NCI-H2196 (cell line): ENCODE results near the gene HAS3.
"Not testable (repeated sequence)": the region's sequence is repeated elsewhere in the genome, so short reads cannot be mapped to it uniquely, and the experiment has no call there.

Experiments used
- DNase-seq: peaks from one replicate; lab custom pipeline; 2025; ENCODE audit not compliant: unreplicated experiment; lab: John Stamatoyannopoulos, UW

The HAS3 gene

DNA sequence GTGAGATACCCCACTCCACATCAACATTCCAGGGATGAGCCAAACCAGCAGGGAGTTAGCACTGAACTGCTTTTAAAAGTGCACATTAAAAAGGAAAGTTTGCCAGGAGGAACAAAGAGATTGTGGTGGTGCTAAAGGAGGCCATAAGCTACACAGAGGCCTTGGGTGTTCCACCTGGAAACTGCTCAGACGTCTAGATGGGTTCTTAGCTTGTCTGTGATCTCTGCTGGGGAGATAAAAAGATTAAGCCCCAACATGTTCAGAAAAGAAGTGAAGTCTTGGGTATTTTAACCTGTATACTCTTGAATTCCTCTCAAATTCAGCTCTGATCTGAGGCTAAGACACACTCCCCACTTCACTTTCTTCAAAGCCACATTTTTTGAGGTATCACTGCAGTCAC lies 10.4 kb downstream of the HAS3 start:
- DNase-seq = no peak

DNA sequence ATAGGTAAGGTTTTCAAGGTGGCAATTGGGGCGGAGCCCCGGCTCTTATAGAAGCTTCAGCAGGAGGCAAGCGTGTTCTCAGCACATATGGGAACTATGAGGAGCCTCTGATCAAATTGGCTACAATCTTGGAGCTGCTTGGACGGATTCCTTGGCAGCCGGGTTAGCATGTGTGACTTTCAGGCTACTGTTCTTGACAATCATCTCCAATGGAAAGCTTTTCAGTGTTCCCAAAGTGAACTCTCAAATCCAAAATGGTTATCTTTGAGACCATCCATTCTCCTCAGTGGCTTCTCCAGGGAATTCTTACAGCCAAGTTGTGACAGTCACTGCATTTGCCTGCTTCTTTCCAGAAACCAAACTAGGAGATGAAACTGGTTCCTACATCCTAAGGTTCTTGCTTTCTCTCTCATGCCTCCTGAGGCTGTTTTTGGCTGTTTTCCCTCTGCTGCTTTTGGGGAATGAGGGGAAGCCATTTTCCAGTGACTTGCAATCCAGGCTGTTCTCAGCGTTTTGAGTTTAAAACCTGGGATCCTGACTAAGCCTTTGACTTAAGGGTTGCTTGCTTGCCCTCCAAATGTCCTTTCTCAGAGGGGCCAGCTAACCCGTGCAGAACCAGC lies 10.9 kb downstream of the HAS3 start:
- DNase-seq = no peak

DNA sequence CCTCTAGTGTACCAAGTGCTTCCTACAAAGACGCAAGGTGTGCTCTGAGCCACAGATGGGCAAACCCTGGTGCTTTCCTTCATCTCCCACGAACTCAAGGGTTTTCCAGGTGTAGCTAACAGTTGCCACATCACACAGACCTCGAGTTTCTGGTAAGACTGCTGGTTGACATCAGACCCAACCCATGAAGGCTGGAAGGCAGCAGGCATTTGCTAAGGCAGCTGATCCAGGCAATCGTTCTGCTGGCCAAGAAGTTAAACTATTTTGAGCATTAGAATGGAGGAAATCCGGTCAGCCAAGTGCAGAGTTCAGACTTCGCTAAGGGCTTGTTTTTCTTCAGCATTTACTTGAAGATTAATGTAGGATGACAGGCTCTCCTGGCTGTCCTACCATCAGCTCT lies 11.5 kb downstream of the HAS3 start:
- no peak for DNase-seq

DNA sequence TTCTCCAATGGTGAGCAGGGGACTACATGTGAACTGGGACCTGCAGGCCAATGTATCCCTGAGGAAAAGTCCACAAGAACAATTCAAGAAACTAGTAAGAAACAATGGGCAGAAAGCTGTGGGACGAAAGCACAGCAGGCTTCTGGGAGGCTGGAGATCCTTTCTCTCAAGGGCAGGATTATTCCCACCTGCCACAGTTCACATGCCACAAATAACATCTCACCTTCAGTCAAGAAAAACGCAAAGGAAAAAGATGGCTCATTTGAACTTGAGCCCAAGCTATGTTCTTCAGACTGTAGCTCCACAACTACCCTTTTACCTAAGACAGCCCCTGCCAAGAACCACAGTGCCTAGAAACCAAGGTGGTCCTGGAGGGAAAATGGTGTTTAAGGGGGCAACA lies 13.0 kb downstream of the HAS3 start:
- no peak for DNase-seq

DNA sequence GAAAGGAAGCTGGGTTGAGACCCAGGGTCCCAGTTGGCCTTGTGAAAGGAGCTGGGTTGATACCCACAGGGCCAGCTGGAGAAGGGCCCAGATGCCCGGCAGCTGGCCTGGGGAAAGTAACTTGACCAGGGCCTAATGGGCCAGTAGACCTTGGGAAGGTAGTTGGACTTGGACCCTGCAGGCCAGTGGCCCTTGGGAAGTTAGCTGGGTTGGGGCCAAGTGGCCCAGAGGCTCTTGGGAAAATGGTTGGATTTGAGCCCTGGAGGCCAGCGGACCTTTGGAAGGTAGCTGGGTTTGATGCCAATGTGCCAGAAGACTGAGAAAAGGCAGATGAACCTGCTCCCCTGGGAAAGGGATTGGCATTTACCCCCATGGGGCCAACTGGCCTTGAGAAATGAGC lies 13.5 kb downstream of the HAS3 start:
- DNase-seq = no peak

DNA sequence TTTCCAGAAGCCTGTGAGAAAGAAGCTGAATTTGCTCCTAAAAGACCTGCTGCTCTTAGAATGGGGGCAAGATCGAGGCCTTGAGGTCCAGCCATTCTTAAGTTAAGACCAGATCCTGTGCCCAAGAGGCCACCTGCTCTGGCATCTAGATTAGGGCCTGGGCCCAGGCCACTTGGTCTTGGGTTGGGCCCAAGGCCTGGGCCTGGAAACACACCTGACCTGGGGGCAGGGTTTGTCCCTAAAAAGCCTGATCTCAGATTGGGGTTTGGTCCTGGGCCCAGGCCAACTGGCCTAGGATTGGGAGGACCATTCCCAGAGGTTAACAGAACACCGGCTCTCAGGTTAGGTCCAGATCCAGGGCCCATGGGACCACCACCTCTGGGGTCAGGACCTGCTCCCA lies 14.1 kb downstream of the HAS3 start:
- DNase-seq = no peak

DNA sequence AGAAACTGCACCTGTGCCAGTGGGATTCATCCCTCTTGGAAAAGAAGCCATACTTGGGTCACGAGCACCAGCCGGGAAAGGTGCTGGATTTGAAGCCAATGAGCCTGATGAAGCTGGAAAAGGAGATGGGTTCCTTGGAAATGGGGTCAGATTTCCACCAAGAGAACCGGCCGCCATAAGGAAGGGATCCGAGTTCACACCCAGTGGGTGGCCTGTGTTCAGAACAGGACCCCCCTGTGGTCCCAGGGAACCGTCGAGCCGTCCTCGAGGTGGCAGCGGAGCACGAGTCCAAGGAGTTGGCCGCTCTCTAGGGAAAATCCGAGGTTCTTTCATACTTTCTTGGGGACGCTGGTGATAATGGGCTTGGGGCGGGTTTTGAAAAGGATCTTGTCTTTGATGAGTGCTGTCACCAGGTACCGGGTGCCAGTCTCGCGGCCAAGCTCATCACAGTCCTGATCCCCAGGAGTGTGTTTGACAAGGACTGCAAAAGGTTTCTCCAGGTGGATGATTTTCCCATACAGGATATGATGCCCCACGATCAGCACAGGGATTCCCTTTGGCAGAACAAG lies 14.7 kb downstream of the HAS3 start:
- no peak for DNase-seq

DNA sequence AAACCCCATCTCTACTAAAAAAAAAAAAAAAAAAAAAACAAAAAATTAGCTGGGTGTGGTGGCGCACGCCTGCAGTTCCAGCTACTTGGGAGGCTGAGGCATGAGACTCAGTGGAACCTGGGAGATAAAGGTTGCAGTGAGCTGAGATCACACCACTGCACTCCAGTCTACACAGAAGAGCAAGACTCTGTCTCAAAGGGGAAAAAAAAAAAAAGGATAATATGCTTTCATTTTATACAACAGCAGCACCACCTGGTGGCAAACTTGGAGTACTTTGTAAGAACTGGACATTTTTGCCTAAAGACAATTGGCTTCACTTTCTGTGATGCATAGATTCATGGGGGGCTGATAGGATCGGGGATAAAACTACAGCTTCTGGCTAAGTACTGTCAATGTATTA lies 18.5 kb downstream of the HAS3 start:
- DNase-seq = peak; percentile 30

DNA sequence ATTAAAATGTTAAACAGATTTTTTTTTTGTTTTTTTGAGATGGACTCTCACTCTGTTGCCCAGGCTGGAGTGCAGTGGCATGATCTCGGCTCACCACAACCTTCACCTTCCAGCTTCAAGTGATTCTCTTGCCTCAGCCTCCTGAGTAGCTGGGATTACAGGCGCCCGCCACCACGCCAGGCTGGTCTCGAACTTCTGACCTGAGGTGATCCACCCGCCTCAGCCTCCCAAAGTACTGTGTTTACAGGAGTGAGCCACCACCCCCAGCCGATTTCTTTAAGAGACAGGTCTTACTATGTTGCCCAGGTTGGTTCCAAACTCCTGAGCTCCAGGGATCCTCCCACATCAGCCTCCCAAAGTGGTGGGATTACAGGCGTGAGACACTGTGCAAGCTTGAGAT lies 19.0 kb downstream of the HAS3 start:
- DNase-seq = not testable (repeated sequence)

DNA sequence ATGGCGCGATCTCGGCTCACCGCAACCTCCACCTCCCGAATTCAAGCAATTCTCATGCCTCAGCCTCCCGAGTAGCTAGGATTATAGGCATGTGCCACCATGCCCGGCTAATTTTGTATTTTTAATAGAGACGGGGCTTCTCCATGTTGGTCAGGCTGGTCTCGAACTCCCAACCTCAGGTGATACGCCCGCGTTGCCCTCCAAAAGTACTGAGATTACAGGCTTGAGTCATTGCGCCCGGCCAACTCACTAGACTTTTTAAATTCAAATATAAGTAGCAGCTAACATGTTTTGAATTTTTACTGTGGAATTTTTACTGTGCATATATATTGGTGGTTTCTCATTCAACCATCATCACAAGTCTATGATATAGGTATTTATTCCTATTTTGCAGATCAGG lies 19.5 kb downstream of the HAS3 start:
- DNase-seq = not testable (repeated sequence)

DNA sequence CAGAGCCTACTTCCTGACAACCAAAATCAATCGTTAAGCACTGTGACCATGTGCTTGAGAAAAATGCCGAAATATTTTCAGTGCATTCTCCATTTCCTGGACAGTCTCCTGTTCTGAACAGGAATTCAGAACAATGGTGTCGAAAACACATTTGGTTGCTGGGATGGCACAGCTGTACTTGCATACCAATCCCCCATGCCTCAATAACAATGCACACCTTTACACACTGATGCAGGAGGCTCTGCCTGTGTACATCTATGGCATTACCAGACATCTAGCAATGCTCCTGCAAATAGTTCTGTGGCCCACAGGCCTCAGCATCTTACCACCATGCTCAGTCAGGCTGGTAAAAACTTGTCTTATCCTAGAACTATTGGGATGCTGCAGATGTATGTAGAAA lies 20.8 kb downstream of the HAS3 start:
- DNase-seq = no peak

DNA sequence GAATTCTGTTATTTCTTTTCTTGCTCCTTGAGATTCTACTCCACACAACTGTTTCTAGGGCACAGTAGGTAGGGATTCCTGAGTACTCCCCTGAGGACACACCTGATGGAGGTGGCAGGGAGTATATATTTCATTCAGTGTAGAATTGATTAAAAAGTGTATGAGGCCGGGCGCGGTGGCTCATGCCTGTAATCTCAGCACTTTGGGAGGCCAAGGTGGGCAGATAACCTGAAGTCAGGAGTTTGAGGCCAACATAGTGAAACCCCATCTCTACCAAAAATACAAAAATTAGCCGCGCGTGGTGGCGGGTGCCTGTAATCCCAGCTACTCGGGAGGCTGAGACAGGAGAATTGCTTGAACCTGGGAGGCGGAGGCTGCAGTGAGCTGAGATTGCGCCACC lies 21.3 kb downstream of the HAS3 start:
- DNase-seq = not testable (repeated sequence)

DNA sequence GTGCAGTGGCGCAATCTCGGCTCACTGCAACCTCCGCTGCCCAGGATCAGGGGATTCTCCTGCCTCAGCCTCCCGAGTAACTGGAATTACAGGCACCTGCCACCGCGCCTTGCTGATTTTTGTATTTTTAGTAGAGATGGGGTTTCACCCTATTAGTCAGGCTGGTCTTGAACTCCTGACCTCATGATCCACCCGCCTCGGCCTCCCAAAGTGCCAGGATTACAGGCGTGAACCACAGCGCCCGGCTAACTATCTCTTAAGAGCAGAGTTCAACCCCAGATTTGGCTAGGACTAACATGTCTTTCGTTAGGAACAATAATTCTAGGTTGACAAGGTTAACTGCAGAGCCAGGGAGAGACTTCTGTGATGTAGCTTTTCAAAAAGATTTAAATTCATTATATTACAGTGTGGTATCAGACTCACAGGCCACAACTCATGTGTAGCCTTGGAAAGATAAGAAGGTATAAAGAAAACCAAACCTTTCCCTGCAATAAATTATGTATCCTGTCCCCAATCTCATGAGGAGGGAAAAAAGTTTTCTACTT lies 22.6 kb downstream of the HAS3 start:
- DNase-seq = no peak

DNA sequence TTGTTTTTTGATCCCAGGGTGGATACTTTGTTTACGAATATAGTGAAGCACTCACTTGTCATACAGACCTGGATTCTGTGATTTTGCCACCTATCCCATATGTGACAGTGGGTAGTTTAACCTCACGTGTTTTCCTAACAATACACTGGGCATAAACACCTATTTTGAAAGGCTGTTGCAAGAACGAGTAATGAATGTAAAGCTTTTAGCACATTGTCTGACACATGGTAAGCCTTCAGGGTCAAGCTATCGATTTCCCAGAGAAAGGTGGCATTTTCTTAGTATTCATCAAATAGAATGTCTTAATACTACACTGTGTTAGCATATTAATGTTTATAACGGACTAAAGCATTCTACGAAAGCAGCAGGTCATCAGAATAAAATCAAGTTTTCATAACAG lies 25.0 kb downstream of the HAS3 start:
- no peak for DNase-seq

DNA sequence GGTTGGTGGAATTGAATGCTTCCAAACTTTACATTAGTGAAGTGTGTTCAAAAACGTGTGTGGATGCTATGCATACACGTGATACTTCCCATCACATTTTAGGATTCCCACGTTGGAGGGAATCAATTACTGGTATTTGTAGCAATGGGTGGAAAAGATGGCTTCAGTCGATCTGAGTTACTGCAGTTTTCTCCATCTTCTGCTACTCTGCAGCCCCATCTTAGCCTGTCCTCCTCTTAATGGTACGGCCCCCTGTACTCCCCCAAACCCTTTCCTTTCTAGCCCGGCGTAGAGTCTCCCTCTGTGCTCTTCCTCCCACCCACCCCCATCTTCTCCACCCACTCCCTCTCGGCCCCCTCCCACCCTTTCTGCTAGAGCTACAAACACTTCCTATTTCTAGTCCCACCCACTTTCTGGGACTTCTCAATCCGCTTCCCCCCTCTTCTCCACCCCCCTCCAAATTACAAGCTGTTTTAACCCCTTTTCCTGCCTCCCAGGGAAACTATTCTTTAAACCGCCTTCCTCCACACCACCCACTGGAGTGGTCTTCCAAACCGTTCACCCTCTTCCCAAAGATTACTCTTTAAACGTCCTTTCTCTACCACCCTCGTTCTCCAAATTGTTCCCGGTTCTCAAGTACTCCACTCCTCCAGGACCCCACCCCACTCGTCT lies 25.9 kb downstream of the HAS3 start:
- no peak for DNase-seq

DNA sequence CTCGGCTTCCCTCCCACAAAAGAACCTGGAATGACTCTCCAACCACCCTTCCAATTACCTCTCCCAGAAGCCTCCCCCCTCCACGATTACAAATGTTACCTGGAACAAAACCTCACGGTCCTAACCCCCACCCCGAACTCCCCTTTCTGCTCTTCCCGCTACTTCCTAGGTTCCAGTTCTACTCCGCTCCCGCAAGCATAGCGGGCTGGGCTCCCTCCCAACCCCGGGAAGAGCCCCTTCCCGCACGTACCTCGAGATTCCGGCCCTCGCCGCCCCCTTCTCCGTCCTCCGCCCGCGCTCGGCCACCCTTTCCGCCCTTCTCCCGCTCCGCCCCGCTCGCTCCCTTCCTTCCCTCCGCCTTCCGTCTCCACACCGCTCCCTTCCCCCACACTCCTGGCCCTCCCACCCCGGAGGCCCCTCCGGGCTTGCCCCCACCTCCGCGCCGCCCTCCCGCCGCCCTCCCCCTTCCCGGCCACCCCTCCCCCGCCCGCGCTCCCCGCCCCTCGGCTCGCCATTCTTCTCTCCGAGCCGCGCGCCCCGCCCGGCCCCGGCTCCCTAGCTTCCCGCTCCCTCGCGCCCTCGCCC lies 26.5 kb downstream of the HAS3 start:
- DNase-seq = peak; percentile 52

DNA sequence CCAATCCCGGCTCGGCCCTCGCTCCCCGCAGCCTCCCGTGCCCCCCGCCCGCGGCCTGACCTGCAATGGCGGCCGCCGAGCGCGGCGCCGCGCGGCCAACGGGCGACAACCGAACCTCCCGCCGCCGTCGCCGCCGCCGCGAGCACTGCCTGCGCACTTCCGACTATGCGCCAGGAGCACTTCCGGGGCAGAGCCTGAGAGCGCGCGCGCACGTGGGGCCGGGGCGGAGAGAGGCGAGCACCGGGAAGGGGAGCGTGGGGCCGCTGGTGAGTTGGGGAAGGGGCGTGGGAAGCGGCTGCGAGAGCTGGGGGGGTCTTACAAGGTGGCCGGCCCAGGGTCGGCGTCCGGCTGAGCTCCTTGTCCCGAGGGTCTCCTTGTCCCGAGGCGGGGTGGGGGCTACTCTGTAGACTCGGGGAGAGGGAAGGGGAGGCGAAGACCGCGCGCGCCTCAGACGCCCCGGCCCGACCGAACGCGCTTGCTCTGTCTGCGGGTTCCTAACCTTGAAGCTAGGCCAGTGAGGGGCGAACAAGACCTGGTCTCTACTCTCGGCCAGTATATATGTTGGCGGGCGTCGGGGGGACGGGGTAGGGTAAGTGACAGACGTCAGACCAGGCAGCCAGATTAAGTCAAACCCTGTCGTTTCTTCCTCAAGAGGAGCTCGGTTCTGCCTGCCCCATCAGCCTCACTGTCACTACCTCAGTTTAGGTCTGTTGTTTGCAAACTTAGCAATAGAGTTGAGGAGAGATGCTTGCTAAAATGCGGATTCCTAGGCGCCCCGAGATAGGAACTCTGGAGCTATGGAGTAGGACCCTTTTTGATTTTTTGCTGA lies 27.2 kb downstream of the HAS3 start, which contains the start of the genes CHTF8 and UTP4:
CHTF8 (minus strand) TSS at position 165 of the 829 bp plus-strand sequence. CDS start 11,130 bp downstream, outside the sequence.
UTP4 (plus strand) TSS at position 226 of the 829 bp plus-strand sequence. CDS start 811 bp downstream, outside the sequence.
- DNase-seq = peak; percentile 65

DNA sequence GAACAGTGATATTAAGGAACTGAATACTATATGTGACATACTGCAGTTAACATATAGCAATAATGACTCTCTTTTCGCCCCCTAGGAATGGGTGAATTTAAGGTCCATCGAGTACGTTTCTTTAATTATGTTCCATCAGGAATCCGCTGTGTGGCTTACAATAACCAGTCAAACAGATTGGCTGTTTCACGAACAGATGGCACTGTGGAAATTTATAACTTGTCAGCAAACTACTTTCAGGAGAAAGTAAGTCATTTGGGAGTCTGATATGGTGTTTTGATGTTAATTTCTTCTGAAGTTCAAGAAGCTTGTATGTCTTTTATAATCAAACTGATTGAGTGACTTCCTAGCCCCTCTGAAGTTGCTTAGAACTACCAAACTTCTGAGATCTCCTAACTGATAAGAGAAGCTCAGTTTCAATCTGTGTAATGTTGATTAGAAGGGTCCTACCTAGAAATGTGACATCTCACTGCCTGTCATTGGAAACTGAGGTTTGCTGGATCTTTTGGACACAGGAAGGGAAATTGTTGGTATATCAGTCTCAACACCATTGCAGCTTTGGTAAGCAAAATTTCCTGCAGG lies 28.0 kb downstream of the HAS3 start:
- no peak for DNase-seq

DNA sequence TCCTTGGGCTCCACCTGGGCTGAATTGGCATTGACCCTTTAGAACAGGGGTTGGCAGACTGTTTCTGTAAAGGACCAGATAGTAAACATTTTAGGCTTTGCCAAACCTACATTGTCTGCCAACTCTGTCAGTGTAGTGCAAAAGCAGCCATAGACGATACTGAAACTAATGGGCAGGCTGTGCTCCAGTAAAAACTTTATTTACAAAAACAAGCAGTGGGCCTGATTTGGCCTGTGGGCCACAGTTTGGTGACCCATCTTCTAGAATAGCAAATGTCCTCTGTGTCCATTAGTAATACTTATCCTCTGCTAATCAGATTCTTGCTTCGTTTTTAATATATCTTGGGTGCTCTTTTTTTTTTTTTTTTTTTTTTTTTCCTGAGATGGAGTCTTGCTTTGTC lies 33.2 kb downstream of the HAS3 start:
- no peak for DNase-seq

DNA sequence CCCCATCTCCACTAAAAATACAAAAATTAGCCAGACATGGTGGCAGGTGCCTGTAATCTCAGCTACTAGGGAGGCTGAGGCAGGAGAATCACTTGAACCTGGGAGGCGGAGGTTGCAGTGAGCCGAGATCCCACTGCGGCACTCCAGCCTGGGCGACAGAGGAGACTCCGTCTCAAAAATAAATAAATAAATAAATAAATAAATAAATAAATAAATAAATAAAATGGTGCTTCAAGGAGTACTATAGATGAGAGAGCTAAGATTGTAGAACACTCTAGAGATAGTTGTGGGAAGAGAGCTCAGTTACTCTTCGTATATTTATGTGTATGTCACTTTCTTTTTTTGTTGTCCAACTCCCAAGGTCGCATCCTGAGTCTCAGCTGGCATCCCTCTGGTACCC lies 34.0 kb downstream of the HAS3 start:
- DNase-seq = not testable (repeated sequence)

DNA sequence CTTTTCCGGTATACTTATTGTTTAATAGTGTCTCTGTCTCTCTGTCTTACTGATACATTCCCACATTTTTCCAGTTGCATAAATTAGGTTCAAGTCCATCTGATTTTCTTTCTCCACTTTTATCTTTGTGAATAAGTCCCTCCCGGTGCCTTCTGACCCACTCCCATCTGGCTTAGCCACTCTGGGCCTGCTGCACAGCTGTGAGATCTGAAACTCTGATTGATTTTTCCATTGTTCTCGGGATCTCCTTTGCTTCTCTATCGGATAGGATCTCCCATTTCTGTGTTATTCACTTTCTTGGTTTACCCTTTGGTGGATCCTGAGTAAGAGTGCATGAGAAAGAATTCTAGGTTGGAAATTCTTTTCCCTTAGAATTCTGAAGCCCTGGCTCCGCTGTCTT lies 35.6 kb downstream of the HAS3 start:
- no peak for DNase-seq
